H9 (cell line): ENCODE results near the gene SYT9. TPM values are rescaled to one million over a fixed set of nuclear protein-coding genes. Genes with fewer than 3 reads are reported as not detected.

ENCODE experiments used
- DNase-seq: peaks from one replicate; pipeline ENCODE4 v3.0.0-alpha.2; 2017
- H2AFZ ChIP-seq: one replicate; pipeline ENCODE4 v1.6.1; 2013; ENCODE audit warnings: mild to moderate bottlenecking, low read length, control low read depth, moderate library complexity
- H2AK5ac ChIP-seq: 2 replicates; pipeline ENCODE4 v1.6.1; 2013; ENCODE audit warnings: low read length, control low read depth, mixed read lengths; ENCODE audit not compliant: insufficient read length
- H2BK120ac ChIP-seq: one replicate; pipeline ENCODE4 v1.6.1; 2013; ENCODE audit warnings: low read depth, mild to moderate bottlenecking, low read length, control low read depth, inconsistent platforms; ENCODE audit not compliant: poor library complexity, severe bottlenecking
- H2BK12ac ChIP-seq: 2 replicates; pipeline ENCODE4 v1.6.1; 2013; ENCODE audit warnings: low read length, control low read depth, mixed read lengths, low read depth; ENCODE audit not compliant: insufficient read length
- H2BK15ac ChIP-seq: 2 replicates; pipeline ENCODE4 v1.6.1; 2013; ENCODE audit warnings: low read depth, low read length, control low read depth
- H2BK20ac ChIP-seq: one replicate; pipeline ENCODE4 v1.6.1; 2013; ENCODE audit warnings: low read depth, mild to moderate bottlenecking, low read length, control low read depth, inconsistent platforms; ENCODE audit not compliant: poor library complexity, severe bottlenecking
- H2BK5ac ChIP-seq: 2 replicates; pipeline ENCODE4 v1.6.1; 2013; ENCODE audit warnings: low read length, control low read depth, mixed read lengths; ENCODE audit not compliant: insufficient read length
- H3K14ac ChIP-seq: 2 replicates; pipeline ENCODE4 v1.6.1; 2013; ENCODE audit warnings: low read length, control low read depth; ENCODE audit not compliant: insufficient read depth
- H3K18ac ChIP-seq: 2 replicates; pipeline ENCODE4 v1.6.1; 2013; ENCODE audit warnings: low read depth, mild to moderate bottlenecking, mixed read lengths, low read length, control low read depth; ENCODE audit not compliant: insufficient read length
- H3K23ac ChIP-seq: 2 replicates; pipeline ENCODE4 v1.6.1; 2013; ENCODE audit warnings: low read length, control low read depth, mixed read lengths, low read depth; ENCODE audit not compliant: insufficient read length
- H3K23me2 ChIP-seq: 2 replicates; pipeline ENCODE4 v1.6.1; 2013; ENCODE audit warnings: low read depth, mild to moderate bottlenecking, mixed read lengths, low read length, control low read depth; ENCODE audit not compliant: insufficient read length, poor library complexity, severe bottlenecking
- H3K27ac ChIP-seq: 2 replicates; pipeline ENCODE4 v1.5.1; 2013; ENCODE audit warnings: low read length, control low read depth, mixed read lengths, low read depth; ENCODE audit not compliant: insufficient read length
- H3K27me3 ChIP-seq: 2 replicates; pipeline ENCODE4 v1.6.1; 2013; ENCODE audit warnings: low read length, control low read depth, inconsistent platforms; ENCODE audit not compliant: insufficient read depth
- H3K4ac ChIP-seq: 2 replicates; pipeline ENCODE4 v1.6.1; 2013; ENCODE audit warnings: low read depth, mild to moderate bottlenecking, control low read depth, inconsistent platforms, low read length, moderate library complexity
- H3K4me1 ChIP-seq: 2 replicates; pipeline ENCODE4 v1.6.1; 2013; ENCODE audit warnings: low read length, control low read depth, inconsistent platforms; ENCODE audit not compliant: insufficient read depth
- H3K4me2 ChIP-seq: 2 replicates; pipeline ENCODE4 v1.6.1; 2013; ENCODE audit warnings: low read length, control low read depth, mixed read lengths; ENCODE audit not compliant: insufficient read length, insufficient read depth
- H3K56ac ChIP-seq: 2 replicates; pipeline ENCODE4 v1.6.1; 2013; ENCODE audit warnings: low read depth, mild to moderate bottlenecking, mixed read lengths, low read length, control low read depth; ENCODE audit not compliant: insufficient read length
- H3K79me1 ChIP-seq: 2 replicates; pipeline ENCODE4 v1.6.1; 2013; ENCODE audit warnings: low read depth, mild to moderate bottlenecking, moderate library complexity, low read length, control low read depth, inconsistent platforms; ENCODE audit not compliant: insufficient read depth, poor library complexity, severe bottlenecking
- H3K79me2 ChIP-seq: 2 replicates; pipeline ENCODE4 v1.6.1; 2013; ENCODE audit warnings: low read length, control low read depth, inconsistent platforms; ENCODE audit not compliant: insufficient read depth
- H3K9ac ChIP-seq: 2 replicates; pipeline ENCODE4 v1.6.1; 2013; ENCODE audit warnings: low read length, control low read depth, mixed read lengths; ENCODE audit not compliant: insufficient read length; ENCODE audit errors: extremely low read depth
- H3K9me3 ChIP-seq: one replicate; pipeline ENCODE4 v1.6.1; 2013; ENCODE audit warnings: low read depth, low read length, inconsistent platforms; ENCODE audit not compliant: control insufficient read depth
- H3T11ph ChIP-seq: one replicate; pipeline ENCODE4 v1.6.1; 2013; ENCODE audit warnings: mild to moderate bottlenecking, low read length, control low read depth, inconsistent platforms
- H4K20me1 ChIP-seq: one replicate; pipeline ENCODE4 v1.6.1; 2013; ENCODE audit not compliant: control insufficient read depth, insufficient read length, insufficient read depth
- H4K5ac ChIP-seq: 2 replicates; pipeline ENCODE4 v1.6.1; 2013; ENCODE audit warnings: low read depth, mild to moderate bottlenecking, mixed read lengths, low read length, control low read depth; ENCODE audit not compliant: insufficient read length
- H4K8ac ChIP-seq: replicated peaks from 2 replicates; pipeline ENCODE4 v1.6.1; 2013; ENCODE audit warnings: low read length, control low read depth, mixed read lengths, low read depth; ENCODE audit not compliant: insufficient read length
- H4K91ac ChIP-seq: 2 replicates; pipeline ENCODE4 v1.6.1; 2013; ENCODE audit warnings: low read depth, mild to moderate bottlenecking, moderate library complexity, mixed read lengths, low read length, control low read depth; ENCODE audit not compliant: insufficient read length
- H3K27ac Mint-ChIP-seq, 3 experiments: 2 replicates in 2 of 3; 3 replicates in 1 of 3; pipeline ENCODE4 v1.8.0; 2020 to 2021; ENCODE audit warnings: mixed read lengths in 3 of 3, mild to moderate bottlenecking in 1 of 3, moderate library complexity in 1 of 3
- H3K27me3 Mint-ChIP-seq: 2 replicates; pipeline ENCODE4 v1.8.0; 2021; ENCODE audit warnings: low read depth, mild to moderate bottlenecking, moderate library complexity, mixed read lengths
- H3K36me3 Mint-ChIP-seq, 3 experiments: 2 replicates in 2 of 3; 3 replicates in 1 of 3; pipeline ENCODE4 v1.8.0; 2020 to 2021; ENCODE audit warnings: low read depth in 3 of 3, mixed read lengths in 3 of 3; ENCODE audit not compliant: insufficient read depth in 1 of 3
- H3K4me1 Mint-ChIP-seq, 2 experiments: 2 replicates each; pipeline ENCODE4 v1.8.0; 2020; ENCODE audit warnings: mixed read lengths in 2 of 2
- H3K4me3 Mint-ChIP-seq, 2 experiments: 2 replicates in 1 of 2; 3 replicates in 1 of 2; pipeline ENCODE4 v1.8.0; 2020 to 2021; ENCODE audit warnings: mild to moderate bottlenecking in 2 of 2, mixed read lengths in 2 of 2, moderate library complexity in 1 of 2
- H3K9me3 Mint-ChIP-seq, 2 experiments: 2 replicates in 1 of 2; 3 replicates in 1 of 2; pipeline ENCODE4 v1.8.0; 2020; ENCODE audit warnings: mild to moderate bottlenecking in 2 of 2, mixed read lengths in 2 of 2, moderate library complexity in 1 of 2
- CTCF ChIP-seq: fragments of 200-600 bp; sonication (generic); conservative IDR thresholded peaks from 3 replicates; pipeline ENCODE4 v1.8.0; 2021; ENCODE audit warnings: antibody characterized with exemption, mild to moderate bottlenecking
- WGBS: extraction: QIAGEN DNeasy Blood & Tissue Kit; methylation state at CpG from one replicate; pipeline ENCODE4 v1.1.7; 2013; ENCODE audit warnings: missing lambda C conversion rate, low lambda C conversion rate, mixed read lengths; ENCODE audit not compliant: insufficient read length; ENCODE audit errors: extremely low coverage; 5-methylcytosine and 5-hydroxymethylcytosine counted together
- total RNA-seq: library from RNA; stranded (reverse); gene quantifications from 2 replicates; pipeline ENCODE4 v1.2.1, GENCODE V29; 2021

SYT9 gene
- total RNA-seq, 1 experiment from 2014 or later, result 0.63 TPM

- H2BK5ac ChIP-seq, result no peak overlapping the region
- no peak overlapping the region for H3K27ac ChIP-seq
- peaks cover 26 to 29% of the 10 kb centered on the region in 2 experiments for H3K4me1 Mint-ChIP-seq
- no peak overlapping the region for H3K4me2 ChIP-seq
- H3K36me3 Mint-ChIP-seq, result peaks cover 0 to 5% (median 0%) of the 10 kb centered on the region in 3 experiments; a peak in 2 of 7 replicates
- no peak overlapping the region for H3K56ac ChIP-seq
- no peak overlapping the region for H3K14ac ChIP-seq
- H2AK5ac ChIP-seq, result no peak overlapping the region
- H3K9me3 ChIP-seq, result no peaks in the 10 kb centered on the region
- H2BK20ac ChIP-seq, result no peak overlapping the region
- no peak overlapping the region for H3K4me3 Mint-ChIP-seq
- H2BK120ac ChIP-seq, result no peak overlapping the region
- H3K9me3 Mint-ChIP-seq, result no peaks in the 10 kb centered on the region
- H2AFZ ChIP-seq, result no peak overlapping the region
- no peak overlapping the region for H2BK15ac ChIP-seq
- no peak overlapping the region for H4K91ac ChIP-seq
- no peak overlapping the region for H3K9ac ChIP-seq
- H3K27me3 Mint-ChIP-seq, result peaks cover 39% of the 10 kb centered on the region
- H3K4ac ChIP-seq, result no peak overlapping the region
- H2BK12ac ChIP-seq, result no peak overlapping the region
- no peaks in the 10 kb centered on the region for H3K79me2 ChIP-seq
- no peak for DNase-seq
- H4K8ac ChIP-seq, result no peak overlapping the region
- whole genome bisulfite sequencing, result no CpG with 5 or more reads among the region's 1 CpG
- H3K23me2 ChIP-seq, result peaks cover 14% of the 10 kb centered on the region
- no peak overlapping the region for H3K23ac ChIP-seq
- no peaks in the 10 kb centered on the region for H3K79me1 ChIP-seq
- no peaks in the 10 kb centered on the region for H4K20me1 ChIP-seq
- H3K27ac Mint-ChIP-seq, result no peak overlapping the region
- H3K18ac ChIP-seq, result no peak overlapping the region
- H3T11ph ChIP-seq, result no peak overlapping the region
- H4K5ac ChIP-seq, result no peak overlapping the region
- no peak for TF ChIP-seq CTCF
- H3K4me1 ChIP-seq, result no peaks in the 10 kb centered on the region
- H3K27me3 ChIP-seq, result peaks cover 3% of the 10 kb centered on the region; the same call in 1 of the 2 replicates
Measured at GRCh38 chr11:7515447-7515886, 263.8 kb downstream of the SYT9 start.
